ENCODE measurements around the gene CEP295NL. TPM values are rescaled to one million over a fixed set of nuclear protein-coding genes. Genes with fewer than 3 reads are reported as not detected.
"Not testable (repeated sequence)": the region's sequence is repeated elsewhere in the genome, so short reads cannot be mapped to it uniquely, and the experiment has no call there.

The CEP295NL gene
- polyA plus RNA-seq, 6 donors from 2014 or later = 1.3 to 2.9 (median 1.6) TPM; not detected in 1

DNA sequence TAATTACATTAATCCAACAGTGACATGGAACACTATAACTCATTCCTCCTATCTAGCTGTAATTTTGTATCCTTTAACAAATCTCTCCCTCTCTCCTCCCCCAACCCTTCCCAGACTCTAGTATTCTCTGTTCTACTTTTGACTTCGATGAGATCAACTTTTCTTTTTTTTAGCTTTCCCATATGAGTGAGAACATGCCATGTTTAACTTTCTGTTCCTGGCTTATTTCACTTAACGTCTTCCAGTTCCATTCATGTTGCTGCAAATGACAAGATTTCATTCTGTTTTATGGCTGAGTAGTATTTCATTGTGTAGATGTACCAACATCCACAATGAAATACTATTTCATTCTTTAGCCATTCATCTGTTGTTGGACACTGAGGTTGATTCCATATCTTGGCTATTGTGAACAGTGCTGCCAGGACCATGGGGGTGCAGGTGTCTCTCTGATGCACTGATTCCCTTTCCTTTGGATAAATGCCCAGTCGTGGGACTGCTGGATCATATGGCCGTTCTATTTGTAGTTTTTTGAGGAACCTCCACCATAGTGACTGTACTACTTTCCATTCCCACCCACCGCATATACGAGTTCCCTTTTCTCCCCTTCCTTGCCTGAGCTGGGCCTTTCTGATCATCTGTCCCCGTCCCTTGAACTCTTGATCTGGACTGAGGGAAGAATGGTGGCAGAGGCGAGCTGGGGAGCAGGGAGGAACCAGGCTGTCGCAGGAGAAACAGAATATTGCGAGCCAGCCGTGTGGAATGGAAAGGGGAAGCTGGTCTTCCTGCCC lies 7.7 kb upstream of the CEP295NL start:
- peaks cover 0 to 2% (median 0%) of the 10 kb centered on the region in 7 donors for H3K9me3 Mint-ChIP-seq
- H3K36me3 Mint-ChIP-seq = no peaks in the 10 kb centered on the region
- no peak for DNase-seq
- ATAC-seq (ENCODE audit: low read depth in 2 of 2) = peak in 1 of 2 donors; percentile 67
- peak overlapping the region in 2 of 6 donors; percentile 21 to 82 for H3K27ac Mint-ChIP-seq
- no peaks in the 10 kb centered on the region for H3K27me3 Mint-ChIP-seq
- H3K4me1 Mint-ChIP-seq = peaks cover 10 to 19% (median 16%) of the 10 kb centered on the region in 3 donors
- no peak overlapping the region for H3K4me3 Mint-ChIP-seq

DNA sequence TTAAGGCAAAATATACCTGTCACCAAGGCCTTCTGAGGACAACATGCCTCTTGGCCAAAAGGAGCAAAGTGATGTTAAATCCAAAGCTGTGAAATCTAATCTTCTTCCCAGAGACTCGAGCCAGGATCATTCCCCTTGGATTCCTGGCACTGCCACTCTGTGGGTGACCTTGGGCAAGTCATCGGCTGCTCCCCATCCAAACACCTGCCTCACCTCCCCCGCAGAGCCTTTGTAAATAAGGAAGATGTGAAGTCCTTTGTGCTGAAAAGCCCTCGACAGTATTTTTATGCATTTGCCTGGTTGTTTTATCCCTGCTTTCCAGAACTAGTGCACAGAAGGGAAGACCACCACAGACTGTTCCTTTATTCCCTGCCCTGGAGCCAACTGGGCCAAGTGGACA lies 5.4 kb upstream of the CEP295NL start:
- Mint-ChIP-seq H3K4me3 (no peak overlapping the region), H3K27ac (peak overlapping the region in 3 of 6 donors; percentile 26 to 49 (median 47)), H3K27me3 (no peaks in the 10 kb centered on the region), H3K9me3 (peaks cover 0 to 2% (median 0%) of the 10 kb centered on the region in 7 donors), H3K4me1 (peaks cover 13 to 15% (median 13%) of the 10 kb centered on the region in 3 donors), H3K36me3 (no peaks in the 10 kb centered on the region)
- DNase-seq = no peak
- ATAC-seq (ENCODE audit: low read depth in 2 of 2) = no peak

GRCh38 chr17:78905541-78905940 lies 2.5 kb upstream of the CEP295NL start:
- Mint-ChIP-seq H3K36me3 (no peaks in the 10 kb centered on the region), H3K4me1 (peaks cover 2 to 17% (median 15%) of the 10 kb centered on the region in 3 donors), H3K4me3 (no peak overlapping the region), H3K9me3 (peaks cover 0 to 2% (median 0%) of the 10 kb centered on the region in 7 donors), H3K27ac (no peak overlapping the region), H3K27me3 (no peaks in the 10 kb centered on the region)
- ATAC-seq (ENCODE audit: low read depth in 2 of 2) (no peak), DNase-seq (no peak)

DNA sequence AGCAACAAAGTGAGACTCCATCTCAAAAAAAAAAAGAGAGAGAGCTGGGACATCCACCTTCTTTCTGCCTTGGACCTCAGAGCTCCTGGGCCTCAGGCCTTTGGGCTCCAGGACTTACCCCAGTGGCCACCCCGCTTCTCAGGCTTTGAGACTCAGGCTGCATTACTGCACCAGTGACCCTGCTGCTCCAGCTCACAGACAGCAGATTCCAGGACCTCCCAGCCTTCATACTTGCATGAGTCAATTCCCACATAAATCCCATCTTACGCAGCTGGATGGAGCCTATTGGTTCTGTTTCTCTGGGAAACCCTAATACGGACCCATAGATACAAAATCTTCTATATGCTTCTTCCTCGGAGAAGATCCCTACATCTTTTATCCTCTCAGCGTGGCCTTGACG lies 2.1 kb upstream of the CEP295NL start:
- ATAC-seq (ENCODE audit: low read depth in 2 of 2) = no peak

DNA sequence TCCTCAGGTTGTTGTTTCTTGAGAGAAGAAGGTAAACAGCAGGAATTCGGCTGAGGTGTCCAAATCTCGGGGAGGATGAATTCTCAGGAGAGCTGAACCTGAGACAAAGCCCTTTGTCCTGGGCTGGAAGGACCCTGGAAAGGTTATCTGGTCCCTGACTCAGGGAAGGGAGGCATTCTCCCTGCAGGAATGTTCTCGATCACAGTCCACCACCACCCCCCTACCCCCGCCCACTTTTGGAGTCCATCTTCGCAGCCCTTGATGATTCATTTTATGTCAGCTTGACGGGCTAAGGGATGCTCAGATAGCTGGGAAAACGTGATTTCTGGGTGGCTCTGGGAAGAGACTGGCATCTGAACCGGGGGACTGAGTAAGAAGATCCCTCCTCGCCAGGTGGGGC lies 1.4 kb upstream of the CEP295NL start:
- Mint-ChIP-seq H3K27me3 (no peaks in the 10 kb centered on the region), H3K4me1 (peaks cover 0 to 15% (median 12%) of the 10 kb centered on the region in 3 donors), H3K27ac (peak overlapping the region in 1 of 6 donors; percentile 3), H3K4me3 (no peak overlapping the region), H3K36me3 (no peaks in the 10 kb centered on the region), H3K9me3 (peaks cover 0 to under 1% (median 0%) of the 10 kb centered on the region in 7 donors)
- ATAC-seq (ENCODE audit: low read depth in 2 of 2) = no peak
- DNase-seq = no peak

More for the DNA sequence above, 2.1 kb upstream of the CEP295NL start:
- Mint-ChIP-seq H3K4me1 (peaks cover 0 to 15% (median 12%) of the 10 kb centered on the region in 3 donors), H3K9me3 (peaks cover 0 to 2% (median 0%) of the 10 kb centered on the region in 7 donors), H3K27ac (no peak overlapping the region), H3K27me3 (no peaks in the 10 kb centered on the region), H3K4me3 (no peak overlapping the region), H3K36me3 (no peaks in the 10 kb centered on the region)
- DNase-seq = no peak

GRCh38 chr17:78902231-78902630 lies 770 bp downstream of the CEP295NL start:
- H3K27me3 Mint-ChIP-seq; ATAC-seq (ENCODE audit: low read depth in 2 of 2); H3K9me3 Mint-ChIP-seq; H3K4me3 Mint-ChIP-seq; DNase-seq; H3K36me3 Mint-ChIP-seq: not testable (repeated sequence)
- peak overlapping the region in 1 of 6 donors; percentile 37 for H3K27ac Mint-ChIP-seq
- peaks cover 0 to 12% (median 12%) of the 10 kb centered on the region in 3 donors for H3K4me1 Mint-ChIP-seq

DNA sequence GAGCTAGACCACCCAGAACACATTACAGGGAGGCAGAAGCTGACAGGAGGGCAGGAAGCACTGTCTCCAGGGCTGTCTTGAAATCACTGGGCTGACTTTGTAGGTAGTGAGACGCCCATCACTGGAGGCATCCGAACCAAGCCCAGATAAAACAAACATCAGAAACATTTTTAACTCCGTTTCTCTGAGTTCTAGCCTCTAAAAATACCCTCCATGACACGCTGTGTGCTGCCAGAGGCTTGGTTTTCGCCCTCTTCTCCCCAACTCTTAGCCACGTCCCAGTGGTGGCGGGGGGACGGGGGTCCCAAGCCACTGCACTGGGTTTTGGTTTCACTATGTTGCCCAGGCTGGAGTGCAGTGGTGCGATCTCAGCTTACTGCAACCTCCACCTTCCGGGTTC lies 1.2 kb downstream of the CEP295NL start:
- peak overlapping the region in 1 of 8 donors; percentile 42 for H3K4me3 Mint-ChIP-seq
- ATAC-seq (ENCODE audit: low read depth in 2 of 2) = no peak
- H3K36me3 Mint-ChIP-seq = no peaks in the 10 kb centered on the region
- H3K27me3 Mint-ChIP-seq = no peaks in the 10 kb centered on the region
- peak overlapping the region in 1 of 6 donors; percentile 10 for H3K27ac Mint-ChIP-seq
- peaks cover 0 to 12% (median 12%) of the 10 kb centered on the region in 3 donors for H3K4me1 Mint-ChIP-seq
- no peaks in the 10 kb centered on the region for H3K9me3 Mint-ChIP-seq
- DNase-seq = no peak

GRCh38 chr17:78900816-78901215 lies 2.2 kb downstream of the CEP295NL start:
- H3K27ac Mint-ChIP-seq = no peak overlapping the region

DNA sequence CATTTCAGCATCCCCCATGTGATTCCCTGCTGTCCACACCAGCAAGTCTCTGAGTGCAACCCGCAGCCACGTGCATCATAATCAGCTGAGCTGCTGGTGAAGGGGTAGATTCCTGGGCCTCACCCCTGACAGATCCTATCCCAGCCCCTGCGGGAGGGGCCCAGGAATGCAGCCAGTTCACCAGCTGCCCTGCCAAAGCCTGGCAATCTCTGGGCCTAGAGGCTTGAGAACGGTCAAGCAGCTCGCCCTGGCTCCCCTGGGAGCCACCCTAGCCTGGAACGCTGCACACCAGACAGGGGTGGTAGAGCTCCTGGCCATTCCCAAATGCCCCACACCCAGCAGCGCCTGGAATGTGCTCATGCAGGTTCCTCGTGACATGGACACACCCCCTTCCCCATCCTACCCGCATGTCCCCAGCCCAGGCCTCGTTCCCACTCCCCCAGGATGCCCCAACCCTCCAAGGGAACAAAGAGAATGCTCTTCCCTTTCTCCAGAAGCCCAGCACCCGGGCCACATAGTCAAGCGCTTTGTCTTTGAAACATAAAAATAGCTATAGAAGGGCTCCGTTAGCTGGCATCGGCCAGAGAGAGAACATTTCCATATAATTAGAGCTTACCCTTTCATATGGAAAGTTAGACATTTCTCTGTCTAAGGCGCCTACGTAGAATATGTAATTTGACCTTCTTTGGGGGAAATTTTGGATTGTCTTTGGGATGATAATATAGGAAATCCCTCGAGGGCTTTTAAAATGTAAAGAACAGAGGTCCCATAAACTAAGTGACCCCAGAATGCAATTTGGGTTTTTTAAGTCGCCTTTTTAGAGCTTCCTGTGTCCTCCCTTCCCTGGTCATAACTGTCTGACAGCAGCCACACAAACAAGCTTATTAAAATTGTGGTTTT lies 3.4 kb downstream of the CEP295NL start:
- Mint-ChIP-seq H3K36me3 (no peaks in the 10 kb centered on the region), H3K9me3 (no peaks in the 10 kb centered on the region), H3K4me1 (peaks cover 0 to 13% (median 12%) of the 10 kb centered on the region in 3 donors), H3K27ac (peak overlapping the region in 2 of 6 donors; percentile 44 to 57), H3K4me3 (no peak overlapping the region), H3K27me3 (no peaks in the 10 kb centered on the region)
- ATAC-seq (ENCODE audit: low read depth in 2 of 2) = no peak
- no peak for DNase-seq

More at GRCh38 chr17:78900816-78901215, 2.2 kb downstream of the CEP295NL start:
- no peaks in the 10 kb centered on the region for H3K36me3 Mint-ChIP-seq
- ATAC-seq (ENCODE audit: low read depth in 2 of 2) (no peak), DNase-seq (no peak)
- H3K4me3 Mint-ChIP-seq = no peak overlapping the region
- peaks cover 0 to 12% (median 12%) of the 10 kb centered on the region in 3 donors for H3K4me1 Mint-ChIP-seq
- H3K9me3 Mint-ChIP-seq = no peaks in the 10 kb centered on the region
- no peaks in the 10 kb centered on the region for H3K27me3 Mint-ChIP-seq

GRCh38 chr17:78898947-78899346 lies 4.1 kb downstream of the CEP295NL start:
- H3K36me3 Mint-ChIP-seq = no peaks in the 10 kb centered on the region
- H3K27ac Mint-ChIP-seq = peak overlapping the region in 3 of 6 donors; percentile 39 to 57 (median 44)
- no peaks in the 10 kb centered on the region for H3K9me3 Mint-ChIP-seq
- H3K4me1 Mint-ChIP-seq = peaks cover under 1 to 19% (median 12%) of the 10 kb centered on the region in 3 donors
- DNase-seq = no peak
- no peak overlapping the region for H3K4me3 Mint-ChIP-seq
- no peaks in the 10 kb centered on the region for H3K27me3 Mint-ChIP-seq
- ATAC-seq (ENCODE audit: low read depth in 2 of 2) = no peak

- ATAC-seq (ENCODE audit: low read depth in 2 of 2) (no peak), DNase-seq (no peak)
- no peaks in the 10 kb centered on the region for H3K9me3 Mint-ChIP-seq
- peaks cover 8 to 22% (median 13%) of the 10 kb centered on the region in 3 donors for H3K4me1 Mint-ChIP-seq
- no peak overlapping the region for H3K4me3 Mint-ChIP-seq
- H3K27ac Mint-ChIP-seq = peak overlapping the region in 1 of 6 donors; percentile 39
- no peaks in the 10 kb centered on the region for H3K36me3 Mint-ChIP-seq
- H3K27me3 Mint-ChIP-seq = no peaks in the 10 kb centered on the region
Observed at GRCh38 chr17:78898075-78898836, 4.7 kb downstream of the CEP295NL start.

- Mint-ChIP-seq H3K27me3 (no peaks in the 10 kb centered on the region), H3K36me3 (no peaks in the 10 kb centered on the region), H3K27ac (peak overlapping the region in 1 of 6 donors; percentile 51), H3K9me3 (peaks cover 0 to 5% (median 0%) of the 10 kb centered on the region in 7 donors), H3K4me3 (no peak overlapping the region), H3K4me1 (peaks cover 13 to 22% (median 14%) of the 10 kb centered on the region in 3 donors)
- ATAC-seq (ENCODE audit: low read depth in 2 of 2) (no peak), DNase-seq (no peak)
Observed at GRCh38 chr17:78897664-78898047, 5.3 kb downstream of the CEP295NL start.
